Body of pancreas (tissue), 4 donors: ENCODE results near the gene EFCAB6.

Source experiments
- POLR2A ChIP-seq, 3 donors: fragments of 450-650 bp; IDR thresholded peaks; one replicate each; pipeline ENCODE4 v1.6.1; 2016; ENCODE audit warnings: antibody characterized with exemption in 3 of 3, mild to moderate bottlenecking in 2 of 3
- TF ChIP-seq, protein P1 (sequence below), 7 experiments: fragments of 450-650 bp in 4 of 7; fragments of 200-600 bp in 3 of 7; sonication (generic) in 3 of 7; IDR thresholded peaks; one replicate each; pipeline ENCODE4 v1.5.1; 2016 to 2019; ENCODE audit warnings: antibody characterized with exemption in 7 of 7

DNA sequence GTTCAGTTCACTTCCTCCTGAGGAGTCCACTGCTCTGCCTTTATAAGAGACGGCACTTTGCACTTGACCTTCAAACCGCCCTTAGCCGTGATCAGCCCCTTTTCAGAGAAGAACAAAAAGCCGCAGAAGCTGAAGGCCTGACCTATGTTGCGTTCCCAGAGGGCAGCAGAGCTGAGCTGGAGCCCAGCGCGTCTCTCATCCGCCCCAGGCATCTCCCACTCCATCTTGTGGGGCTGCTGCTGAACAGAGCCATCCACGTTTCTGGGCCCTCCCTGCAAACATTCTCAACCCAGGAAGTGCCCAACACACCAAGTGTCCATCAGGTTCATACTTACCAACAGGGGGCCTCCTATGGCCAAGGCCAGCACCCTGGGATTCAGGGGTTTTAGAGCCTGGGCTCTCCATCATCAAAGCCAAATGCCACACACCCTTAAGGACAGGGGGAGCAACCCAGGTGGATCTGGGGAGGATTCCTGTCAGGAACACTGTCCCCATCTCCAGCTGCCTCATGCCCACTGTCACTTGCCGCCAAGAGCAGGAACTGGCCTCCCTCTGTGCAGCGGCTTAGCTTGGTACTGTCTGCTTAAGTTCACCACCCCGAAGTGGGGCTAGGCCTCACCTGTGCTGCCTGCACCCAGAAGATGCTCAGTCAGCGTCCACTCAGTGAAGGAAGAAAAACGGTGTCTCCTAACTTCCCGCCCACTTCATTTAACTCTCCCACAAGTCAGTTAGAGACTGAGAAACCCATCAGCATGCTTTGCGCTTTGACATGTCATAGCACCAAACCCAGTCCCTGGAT lies 16.0 kb upstream of the EFCAB6 start:
- TF ChIP-seq, protein P1, sequence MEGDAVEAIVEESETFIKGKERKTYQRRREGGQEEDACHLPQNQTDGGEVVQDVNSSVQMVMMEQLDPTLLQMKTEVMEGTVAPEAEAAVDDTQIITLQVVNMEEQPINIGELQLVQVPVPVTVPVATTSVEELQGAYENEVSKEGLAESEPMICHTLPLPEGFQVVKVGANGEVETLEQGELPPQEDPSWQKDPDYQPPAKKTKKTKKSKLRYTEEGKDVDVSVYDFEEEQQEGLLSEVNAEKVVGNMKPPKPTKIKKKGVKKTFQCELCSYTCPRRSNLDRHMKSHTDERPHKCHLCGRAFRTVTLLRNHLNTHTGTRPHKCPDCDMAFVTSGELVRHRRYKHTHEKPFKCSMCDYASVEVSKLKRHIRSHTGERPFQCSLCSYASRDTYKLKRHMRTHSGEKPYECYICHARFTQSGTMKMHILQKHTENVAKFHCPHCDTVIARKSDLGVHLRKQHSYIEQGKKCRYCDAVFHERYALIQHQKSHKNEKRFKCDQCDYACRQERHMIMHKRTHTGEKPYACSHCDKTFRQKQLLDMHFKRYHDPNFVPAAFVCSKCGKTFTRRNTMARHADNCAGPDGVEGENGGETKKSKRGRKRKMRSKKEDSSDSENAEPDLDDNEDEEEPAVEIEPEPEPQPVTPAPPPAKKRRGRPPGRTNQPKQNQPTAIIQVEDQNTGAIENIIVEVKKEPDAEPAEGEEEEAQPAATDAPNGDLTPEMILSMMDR (IDR thresholded peaks at IDR 0.05), result no peak
- no peak for TF ChIP-seq POLR2A (IDR thresholded peaks at IDR 0.05)
